Measurements from ENCODE around the gene JPT1. TPM values are rescaled to one million over a fixed set of nuclear protein-coding genes. Genes with fewer than 3 reads are reported as not detected.
A peak's percentile ranks its signal among the peaks of the same experiment; 100 is the strongest.

The JPT1 gene
- total RNA-seq, 2 donors from 2014 or later, result 19.6 to 45.7 TPM

GRCh38 chr17:75181110-75181509, 26.8 kb upstream of the JPT1 start:
- Histone ChIP-seq H3K4me3 (peak overlapping the region; percentile 97), H3K9me3 (no peaks in the 10 kb centered on the region), H3K27me3 (replicated peaks; ENCODE audit: insufficient read depth) (no peaks in the 10 kb centered on the region), H3K36me3 (peaks cover 13% of the 10 kb centered on the region), H3K27ac (peak overlapping the region in 1 of 2 donors; percentile 97), H3K4me1 (ENCODE audit: control insufficient read depth in 1 of 2, low read depth in 2 of 2) (peaks cover 10 to 26% of the 10 kb centered on the region in 2 donors)
- no peak for ATAC-seq (ENCODE audit: insufficient number of reproducible peaks, low FRiP score, low read depth)
- no peak for TF ChIP-seq CTCF (IDR thresholded peaks at IDR 0.05)
- no peak for DNase-seq (ENCODE audit: low spot score)

GRCh38 chr17:75178453-75178852, 24.1 kb upstream of the JPT1 start:
- no peak for TF ChIP-seq CTCF (IDR thresholded peaks at IDR 0.05)
- Histone ChIP-seq H3K4me3 (no peak overlapping the region), H3K4me1 (ENCODE audit: control insufficient read depth in 1 of 2, low read depth in 2 of 2) (peaks cover 10 to 26% of the 10 kb centered on the region in 2 donors), H3K9me3 (no peaks in the 10 kb centered on the region), H3K27me3 (replicated peaks; ENCODE audit: insufficient read depth) (no peaks in the 10 kb centered on the region), H3K27ac (no peak overlapping the region), H3K36me3 (peaks cover 27% of the 10 kb centered on the region)
- no peak for DNase-seq (ENCODE audit: low spot score)
- ATAC-seq (ENCODE audit: insufficient number of reproducible peaks, low FRiP score, low read depth), result no peak

GRCh38 chr17:75176625-75177024, 22.3 kb upstream of the JPT1 start:
- H3K9me3 ChIP-seq, result no peaks in the 10 kb centered on the region
- no peaks in the 10 kb centered on the region for H3K27me3 ChIP-seq (replicated peaks; ENCODE audit: insufficient read depth)
- no peak overlapping the region for H3K4me3 ChIP-seq
- no peak for DNase-seq (ENCODE audit: low spot score)
- ATAC-seq (ENCODE audit: insufficient number of reproducible peaks, low FRiP score, low read depth), result no peak
- no peak for TF ChIP-seq CTCF (IDR thresholded peaks at IDR 0.05)
- peaks cover 10 to 31% of the 10 kb centered on the region in 2 donors for H3K4me1 ChIP-seq (ENCODE audit: control insufficient read depth in 1 of 2, low read depth in 2 of 2)
- H3K27ac ChIP-seq, result no peak overlapping the region
- H3K36me3 ChIP-seq, result peaks cover 39% of the 10 kb centered on the region

- ATAC-seq (ENCODE audit: insufficient number of reproducible peaks, low FRiP score, low read depth) (no peak), DNase-seq (ENCODE audit: low spot score) (no peak)
- no peaks in the 10 kb centered on the region for H3K9me3 ChIP-seq
- peaks cover 39% of the 10 kb centered on the region for H3K36me3 ChIP-seq
- H3K4me3 ChIP-seq, result no peak overlapping the region
- H3K27ac ChIP-seq, result no peak overlapping the region
- H3K27me3 ChIP-seq (replicated peaks; ENCODE audit: insufficient read depth), result no peaks in the 10 kb centered on the region
- H3K4me1 ChIP-seq (ENCODE audit: control insufficient read depth in 1 of 2, low read depth in 2 of 2), result peaks cover 0 to 23% of the 10 kb centered on the region in 2 donors
- TF ChIP-seq CTCF (IDR thresholded peaks at IDR 0.05), result no peak
Observed at GRCh38 chr17:75174996-75175395, 20.7 kb upstream of the JPT1 start.

- DNase-seq (ENCODE audit: low spot score), result no peak
- H3K36me3 ChIP-seq, result peaks cover 41% of the 10 kb centered on the region
- H3K27me3 ChIP-seq (replicated peaks; ENCODE audit: insufficient read depth), result no peaks in the 10 kb centered on the region
Observed at GRCh38 chr17:75173526-75173925, 19.2 kb upstream of the JPT1 start.

More at GRCh38 chr17:75173526-75173925, 19.2 kb upstream of the JPT1 start:
- no peak overlapping the region for H3K4me3 ChIP-seq
- no peaks in the 10 kb centered on the region for H3K9me3 ChIP-seq
- no peak for TF ChIP-seq CTCF (IDR thresholded peaks at IDR 0.05)
- H3K27ac ChIP-seq, result no peak overlapping the region
- no peak for ATAC-seq (ENCODE audit: insufficient number of reproducible peaks, low FRiP score, low read depth)
- H3K4me1 ChIP-seq (ENCODE audit: control insufficient read depth in 1 of 2, low read depth in 2 of 2), result peaks cover 0 to 12% of the 10 kb centered on the region in 2 donors

Data from thoracic aorta (tissue), 2 donors.